H1 (cell line): Measurements from ENCODE around the gene SPACA7. TPM values are rescaled to one million over a fixed set of nuclear protein-coding genes. Genes with fewer than 3 reads are reported as not detected.
A peak's percentile ranks its signal among the peaks of the same experiment; 100 is the strongest.

Experiments used
- CTCF ChIA-PET: fragments of 300-600 bp; sonication (Branson Sonifier 250); formaldehyde crosslinking; loops from one replicate; lab custom pipeline; 2021; ENCODE audit not compliant: partially characterized antibody; lab: Charles Lee
- POLR2A ChIA-PET: fragments of 300-600 bp; sonication (Branson Sonifier 250); formaldehyde crosslinking; loops from one replicate; lab custom pipeline; 2021; ENCODE audit warnings: inconsistent platforms; ENCODE audit not compliant: partially characterized antibody; lab: Charles Lee
- DNase-seq, 2 experiments: peaks; one replicate each; pipeline versions ENCODE4 v3.0.0 to v3.0.0-alpha.2; 2010 to 2022; ENCODE audit warnings: low spot score in 2 of 2, low read depth in 1 of 2, mixed read lengths in 1 of 2
- FAIRE-seq: peaks from 2 replicates; lab custom pipeline; 2011; peaks lifted over from hg19 to GRCh38; lab: Jason Lieb, UNC
- H2AFZ ChIP-seq: 2 replicates; pipeline ENCODE4 v1.8.1; 2012; ENCODE audit warnings: low read length, inconsistent platforms
- H2AK5ac ChIP-seq: 2 replicates; pipeline ENCODE4 v1.6.1; 2013; ENCODE audit warnings: low read depth, low read length
- H2BK120ac ChIP-seq: replicated peaks from 2 replicates; pipeline ENCODE3; 2013; ENCODE audit warnings: low read depth, low read length, inconsistent platforms
- H2BK12ac ChIP-seq: 2 replicates; pipeline ENCODE4 v1.6.1; 2013; ENCODE audit warnings: low read depth, low read length
- H2BK15ac ChIP-seq: 2 replicates; pipeline ENCODE4 v1.6.1; 2013; ENCODE audit warnings: low read length
- H2BK20ac ChIP-seq: 2 replicates; pipeline ENCODE4 v1.6.1; 2013; ENCODE audit warnings: low read length
- H2BK5ac ChIP-seq: 2 replicates; pipeline ENCODE4 v1.6.1; 2013; ENCODE audit warnings: low read depth, low read length
- H3K14ac ChIP-seq: 2 replicates; pipeline ENCODE4 v1.6.1; 2013; ENCODE audit warnings: inconsistent platforms; ENCODE audit not compliant: insufficient read length
- H3K18ac ChIP-seq: 2 replicates; pipeline ENCODE4 v1.6.1; 2013; ENCODE audit warnings: low read length; ENCODE audit errors: extremely low read depth
- H3K23ac ChIP-seq: 2 replicates; pipeline ENCODE4 v1.6.1; 2013; ENCODE audit warnings: inconsistent platforms; ENCODE audit not compliant: insufficient read length
- H3K23me2 ChIP-seq: 2 replicates; pipeline ENCODE4 v1.6.1; 2013; ENCODE audit warnings: low read depth, low read length
- H3K27ac ChIP-seq: 2 replicates; pipeline ENCODE4 v1.6.1; 2011; ENCODE audit warnings: low read depth, low read length, inconsistent platforms
- H3K27me3 ChIP-seq, 4 experiments: replicated peaks in 1 of 4; 1 replicate in 1 of 4; 2 replicates in 3 of 4; pipeline versions ENCODE4 v1.6.1 to v1.8.1; 2011 to 2013; ENCODE audit warnings: low read length in 3 of 4, mild to moderate bottlenecking in 3 of 4, inconsistent platforms in 2 of 4, mixed read lengths in 2 of 4, moderate library complexity in 1 of 4; ENCODE audit not compliant: control insufficient read depth in 3 of 4, insufficient read depth in 3 of 4; ENCODE audit errors: extremely low read depth in 1 of 4
- H3K36me3 ChIP-seq, 4 experiments: 2 replicates each; pipeline versions ENCODE4 v1.6.1 to v1.8.1; 2011 to 2013; ENCODE audit warnings: mild to moderate bottlenecking in 4 of 4, low read length in 3 of 4, moderate library complexity in 2 of 4, control low read depth in 1 of 4, inconsistent platforms in 1 of 4; ENCODE audit not compliant: insufficient read depth in 4 of 4, control insufficient read depth in 2 of 4
- H3K4ac ChIP-seq: replicated peaks from 2 replicates; pipeline ENCODE3; 2013; ENCODE audit warnings: low read length, low read depth, mixed read lengths, inconsistent platforms; ENCODE audit not compliant: insufficient read length
- H3K4me1 ChIP-seq, 4 experiments: replicated peaks in 1 of 4; 1 replicate in 1 of 4; 2 replicates in 3 of 4; pipeline versions ENCODE4 v1.6.1 to v1.8.1; 2011 to 2013; ENCODE audit warnings: low read length in 3 of 4, inconsistent platforms in 2 of 4, mixed read lengths in 1 of 4; ENCODE audit not compliant: insufficient read depth in 4 of 4, control insufficient read depth in 3 of 4
- H3K4me2 ChIP-seq, 2 experiments: 2 replicates each; pipeline versions ENCODE4 v1.6.1 to v1.8.1; 2011 to 2013; ENCODE audit warnings: low read depth in 2 of 2, low read length in 2 of 2, control low read depth in 1 of 2, inconsistent platforms in 1 of 2, mild to moderate bottlenecking in 1 of 2; ENCODE audit not compliant: insufficient read depth in 1 of 2
- H3K4me3 ChIP-seq, 4 experiments: fragments of 200-600, 300-600 bp in 1 of 4; sonication (generic), shearing (Covaris generic), sonication (Bioruptor Twin) in 1 of 4; 2 replicates each; pipeline versions ENCODE4 v1.5.1 to v1.8.1; 2011 to 2016; ENCODE audit warnings: low read length in 4 of 4, low read depth in 3 of 4, control low read depth in 2 of 4, inconsistent platforms in 2 of 4, mild to moderate bottlenecking in 2 of 4, mixed read lengths in 1 of 4, moderate library complexity in 1 of 4; ENCODE audit not compliant: insufficient read depth in 2 of 4; ENCODE audit errors: extremely low read depth in 1 of 4
- H3K56ac ChIP-seq: replicated peaks from 2 replicates; pipeline ENCODE3; 2013; ENCODE audit warnings: low read depth, mild to moderate bottlenecking, mixed read lengths, low read length, inconsistent platforms; ENCODE audit not compliant: insufficient read length
- H3K79me1 ChIP-seq: 2 replicates; pipeline ENCODE4 v1.6.1; 2013; ENCODE audit warnings: low read depth, low read length, control low read depth
- H3K79me2 ChIP-seq, 2 experiments: 2 replicates each; pipeline versions ENCODE4 v1.6.1 to v1.8.1; 2012 to 2013; ENCODE audit warnings: low read length in 2 of 2, mild to moderate bottlenecking in 2 of 2, inconsistent platforms in 1 of 2; ENCODE audit not compliant: insufficient read depth in 2 of 2, control insufficient read depth in 1 of 2
- H3K9ac ChIP-seq, 4 experiments: replicated peaks in 1 of 4; 1 replicate in 1 of 4; 2 replicates in 3 of 4; pipeline versions ENCODE4 v1.6.1 to v1.8.1; 2011 to 2013; ENCODE audit warnings: low read depth in 3 of 4, low read length in 3 of 4, control low read depth in 2 of 4, mild to moderate bottlenecking in 2 of 4, moderate library complexity in 2 of 4, inconsistent platforms in 1 of 4; ENCODE audit errors: extremely low read depth in 1 of 4
- H3K9me3 ChIP-seq, 2 experiments: 2 replicates each; pipeline versions ENCODE4 v1.6.1 to v1.8.1; 2012 to 2013; ENCODE audit warnings: mild to moderate bottlenecking in 2 of 2, moderate library complexity in 2 of 2, control low read depth in 1 of 2, inconsistent platforms in 1 of 2, low read depth in 1 of 2, low read length in 1 of 2, mixed read lengths in 1 of 2; ENCODE audit not compliant: insufficient read depth in 2 of 2
- H4K20me1 ChIP-seq, 2 experiments: replicated peaks in 1 of 2; 2 replicates each; pipeline versions ENCODE3 to v1.8.1; 2011 to 2013; ENCODE audit warnings: inconsistent platforms in 2 of 2, low read length in 2 of 2, mild to moderate bottlenecking in 1 of 2; ENCODE audit not compliant: insufficient read depth in 2 of 2, control insufficient read depth in 1 of 2
- H4K5ac ChIP-seq: 2 replicates; pipeline ENCODE4 v1.6.1; 2013; ENCODE audit warnings: low read length, low read depth, mixed read lengths, inconsistent platforms; ENCODE audit not compliant: insufficient read length
- H4K8ac ChIP-seq: 2 replicates; pipeline ENCODE4 v1.8.0; 2013; ENCODE audit warnings: mild to moderate bottlenecking, moderate library complexity, low read length, inconsistent platforms; ENCODE audit not compliant: insufficient read depth; ENCODE audit errors: extremely low read depth
- H4K91ac ChIP-seq: replicated peaks from 2 replicates; pipeline ENCODE3; 2013; ENCODE audit warnings: low read length, mixed read lengths, inconsistent platforms; ENCODE audit not compliant: insufficient read length
- CEBPB ChIP-seq: IDR thresholded peaks from 2 replicates; pipeline ENCODE4 v1.6.1; 2012; ENCODE audit warnings: low read depth, low read length
- CREB1 ChIP-seq: IDR thresholded peaks from 2 replicates; pipeline ENCODE4 v1.6.1; 2012; ENCODE audit warnings: inconsistent platforms
- EGR1 ChIP-seq: IDR thresholded peaks from 2 replicates; pipeline ENCODE4 v1.6.1; 2011; ENCODE audit warnings: low read depth, low read length, borderline replicate concordance
- JUND ChIP-seq: IDR thresholded peaks from 2 replicates; pipeline ENCODE4 v1.6.1; 2011; ENCODE audit warnings: mild to moderate bottlenecking, improper control_type of control experiment, low read length
- KDM1A ChIP-seq: fragments of 200-600, 300-600 bp; sonication (generic); IDR thresholded peaks from 2 replicates; pipeline ENCODE4 v1.7.1; 2016; ENCODE audit warnings: mild to moderate bottlenecking, low read length, borderline replicate concordance
- KDM4A ChIP-seq: IDR thresholded peaks from one replicate; pipeline ENCODE4 v1.7.1; 2012; ENCODE audit warnings: low read depth, mild to moderate bottlenecking, moderate library complexity, low read length, inconsistent platforms; ENCODE audit not compliant: severe bottlenecking
- KDM5A ChIP-seq: fragments of 200-600 bp; IDR thresholded peaks from 2 replicates; pipeline ENCODE4 v1.7.1; 2012; ENCODE audit warnings: mild to moderate bottlenecking, low read length, inconsistent platforms, mixed read lengths
- MAFK ChIP-seq: IDR thresholded peaks from 2 replicates; pipeline ENCODE4 v1.6.1; 2012; ENCODE audit warnings: low read depth, mild to moderate bottlenecking, improper control_type of control experiment, low read length
- POLR2A ChIP-seq, 2 experiments: IDR thresholded peaks; 1 replicate in 1 of 2; 2 replicates in 1 of 2; pipeline ENCODE4 v1.6.1; 2011; ENCODE audit warnings: low read depth in 2 of 2, low read length in 2 of 2, mild to moderate bottlenecking in 2 of 2; ENCODE audit errors: control extremely low read depth in 1 of 2
- POLR2AphosphoS5 ChIP-seq: IDR thresholded peaks from 2 replicates; pipeline ENCODE4 v1.6.1; 2011; ENCODE audit warnings: low read depth, low read length
- SP2 ChIP-seq: IDR thresholded peaks from 2 replicates; pipeline ENCODE4 v1.6.1; 2012; ENCODE audit warnings: mild to moderate bottlenecking, low read length, inconsistent platforms
- TBP ChIP-seq: IDR thresholded peaks from 2 replicates; pipeline ENCODE4 v1.6.1; 2011; ENCODE audit warnings: low read depth, low read length, improper control_type of control experiment
- WGBS, 2 experiments: shearing (Covaris generic) in 1 of 2; methylation state at CpG; one replicate each; pipeline versions ENCODE4 v1.1.6 to v1.1.7; 2013 to 2015; ENCODE audit warnings: low lambda C conversion rate in 2 of 2, mixed read lengths in 2 of 2, inconsistent platforms in 1 of 2, low coverage in 1 of 2, missing lambda C conversion rate in 1 of 2; ENCODE audit not compliant: insufficient replicate concordance in 2 of 2, insufficient coverage in 1 of 2, insufficient read length in 1 of 2; ENCODE audit errors: extremely low coverage in 1 of 2, missing lambda C conversion rate in 1 of 2; 5-methylcytosine and 5-hydroxymethylcytosine counted together
- polyA plus RNA-seq, 7 experiments: library from polyadenylated mRNA; depleted of rRNA in 3 of 7; stranded (reverse) in 5 of 7; unstranded in 2 of 7; fragments of >200 nt in 5 of 7; fragments of 200-250 nt in 2 of 7; gene quantifications; 1 replicate in 5 of 7; 2 replicates in 1 of 7; 4 replicates in 1 of 7; pipeline versions ENCODE4 v1.2.1 to v1.2.3, GENCODE V29; 2011 to 2013; ENCODE audit warnings: missing spikeins in 2 of 7, mixed read lengths in 2 of 7
- total RNA-seq: library from RNA; stranded (reverse); fragmentation: NEBNext Ultra II Directional; extraction: Animal tissue kit (Norgen Biotek cat#: 25700); gene quantifications from 2 replicates; pipeline ENCODE4 v1.2.1, GENCODE V29; 2021
- TF ChIP-seq, protein P1 (sequence below): IDR thresholded peaks from 2 replicates; pipeline ENCODE4 v1.6.1; 2012; ENCODE audit warnings: inconsistent platforms

SPACA7 gene
- total and polyA plus RNA-seq, 2 of the 8 experiments (the other 6 are each of a cell fraction or from before 2014, with no cell fraction given), result not detected

DNA sequence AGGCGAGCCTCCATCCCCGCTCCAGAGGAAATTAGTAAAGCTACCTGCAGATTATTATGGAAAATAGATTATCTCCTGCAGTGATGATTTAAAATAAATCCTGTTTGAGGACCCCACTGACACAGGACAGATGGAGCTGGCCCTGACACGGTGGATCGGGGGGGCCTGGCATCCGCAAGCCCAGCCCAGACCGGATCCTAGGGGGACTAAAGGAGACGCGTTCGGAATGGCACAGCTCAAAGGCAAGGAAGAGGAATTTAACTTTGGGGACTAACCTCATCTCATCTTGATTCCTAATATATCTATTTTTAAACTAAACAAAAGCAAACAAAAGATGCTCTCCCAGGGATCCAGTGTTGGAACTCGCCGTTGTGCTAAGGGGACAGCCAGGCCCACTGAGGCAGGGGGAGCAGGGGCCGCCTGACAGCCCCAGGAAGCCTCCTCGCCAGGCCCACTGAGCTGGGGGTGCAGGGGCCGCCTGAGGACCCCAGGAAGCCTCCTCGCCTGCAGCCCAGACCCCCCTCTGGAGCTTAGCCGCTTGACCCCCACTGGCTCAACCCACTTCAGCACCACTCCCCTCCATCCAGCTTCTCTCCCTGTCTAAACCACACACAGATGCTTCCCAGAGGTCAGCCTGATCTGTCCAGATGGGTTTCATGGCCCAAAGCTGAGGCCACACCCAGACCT lies 78.6 kb downstream of the SPACA7 start:
- WGBS, 2 experiments, result 80% methylated on average over 15 of the region's 16 CpGs; no CpG with 5 or more reads in 1 of the 2 experiments
- ChIA-PET CTCF (interaction anchor here (0.7 to 2.4 kb wide), 5 partner anchors 10 to 980 kb away, joined by 3 to 14 read pairs (median 3); no protein-coding TSS in a partner anchor), POLR2A (no interaction called here)
- Histone ChIP-seq H2BK20ac (no peak overlapping the region), H3K23me2 (no peaks in the 10 kb centered on the region), H2BK120ac (no peak overlapping the region), H2BK15ac (no peak overlapping the region), H3K14ac (no peak overlapping the region), H3K4me1 (no peaks in the 10 kb centered on the region), H3K79me2 (no peaks in the 10 kb centered on the region), H3K27me3 (no peaks in the 10 kb centered on the region), H3K27ac (no peak overlapping the region), H3K36me3 (no peaks in the 10 kb centered on the region), H2BK12ac (no peak overlapping the region), H2AFZ (no peak overlapping the region), H4K20me1 (no peaks in the 10 kb centered on the region), H3K79me1 (no peaks in the 10 kb centered on the region), H3K18ac (no peak overlapping the region), H2AK5ac (no peak overlapping the region), H4K5ac (no peak overlapping the region), H4K8ac (no peak overlapping the region; the same call in 1 of the 2 replicates), H3K9ac (no peak overlapping the region), H3K4ac (no peak overlapping the region), H3K56ac (no peak overlapping the region), H3K23ac (no peak overlapping the region), H4K91ac (no peak overlapping the region), H2BK5ac (no peak overlapping the region), H3K4me2 (no peak overlapping the region), H3K9me3 (no peaks in the 10 kb centered on the region), H3K4me3 (no peak overlapping the region)
- TF ChIP-seq POLR2AphosphoS5 (no peak), POLR2A (IDR thresholded peaks at IDR 0.05; ENCODE audit: control extremely low read depth in 1 of 2, low read depth in 2 of 2, low read length in 2 of 2) (no peak), CEBPB (no peak), JUND (no peak), MAFK (no peak), KDM5A (no peak), CREB1 (no peak), TBP (no peak), KDM1A (no peak), KDM4A (no peak), EGR1 (no peak), SP2 (no peak)
- TF ChIP-seq, protein P1, sequence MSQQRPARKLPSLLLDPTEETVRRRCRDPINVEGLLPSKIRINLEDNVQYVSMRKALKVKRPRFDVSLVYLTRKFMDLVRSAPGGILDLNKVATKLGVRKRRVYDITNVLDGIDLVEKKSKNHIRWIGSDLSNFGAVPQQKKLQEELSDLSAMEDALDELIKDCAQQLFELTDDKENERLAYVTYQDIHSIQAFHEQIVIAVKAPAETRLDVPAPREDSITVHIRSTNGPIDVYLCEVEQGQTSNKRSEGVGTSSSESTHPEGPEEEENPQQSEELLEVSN, result no peak
- DNase-seq (peak in 1 of 2 experiments; percentile 24), FAIRE-seq (no peak)
